Ectodermal cell (in vitro differentiated cells): ENCODE measurements around the gene KLHL21.

ENCODE experiments used
- H3K27ac ChIP-seq: 2 replicates; pipeline ENCODE4 v1.7.0; 2013; ENCODE audit warnings: mild to moderate bottlenecking, low read depth, low read length; ENCODE audit not compliant: insufficient read depth, poor library complexity, severe bottlenecking
- H3K27me3 ChIP-seq: 2 replicates; pipeline ENCODE4 v1.7.0; 2013; ENCODE audit warnings: mild to moderate bottlenecking, low read length; ENCODE audit not compliant: insufficient read depth, control insufficient read depth, poor library complexity, severe bottlenecking
- H3K36me3 ChIP-seq: one replicate; pipeline ENCODE4 v1.7.0; 2013; ENCODE audit warnings: low read length; ENCODE audit not compliant: control insufficient read depth, insufficient read depth
- H3K4me1 ChIP-seq: one replicate; pipeline ENCODE4 v1.7.0; 2013; ENCODE audit warnings: low read length; ENCODE audit not compliant: control insufficient read depth, insufficient read depth
- H3K4me3 ChIP-seq: 2 replicates; pipeline ENCODE4 v1.7.0; 2013; ENCODE audit warnings: low read depth, low read length, control low read depth; ENCODE audit not compliant: insufficient read depth
- H3K9me3 ChIP-seq: 2 replicates; pipeline ENCODE4 v1.7.0; 2013; ENCODE audit warnings: mild to moderate bottlenecking, low read length, moderate library complexity; ENCODE audit not compliant: control insufficient read depth
- WGBS, 2 experiments: methylation state at CpG; one replicate each; pipeline ENCODE4 v1.1.7; 2013; ENCODE audit warnings: missing lambda C conversion rate in 2 of 2; 5-methylcytosine and 5-hydroxymethylcytosine counted together

KLHL21 gene

DNA sequence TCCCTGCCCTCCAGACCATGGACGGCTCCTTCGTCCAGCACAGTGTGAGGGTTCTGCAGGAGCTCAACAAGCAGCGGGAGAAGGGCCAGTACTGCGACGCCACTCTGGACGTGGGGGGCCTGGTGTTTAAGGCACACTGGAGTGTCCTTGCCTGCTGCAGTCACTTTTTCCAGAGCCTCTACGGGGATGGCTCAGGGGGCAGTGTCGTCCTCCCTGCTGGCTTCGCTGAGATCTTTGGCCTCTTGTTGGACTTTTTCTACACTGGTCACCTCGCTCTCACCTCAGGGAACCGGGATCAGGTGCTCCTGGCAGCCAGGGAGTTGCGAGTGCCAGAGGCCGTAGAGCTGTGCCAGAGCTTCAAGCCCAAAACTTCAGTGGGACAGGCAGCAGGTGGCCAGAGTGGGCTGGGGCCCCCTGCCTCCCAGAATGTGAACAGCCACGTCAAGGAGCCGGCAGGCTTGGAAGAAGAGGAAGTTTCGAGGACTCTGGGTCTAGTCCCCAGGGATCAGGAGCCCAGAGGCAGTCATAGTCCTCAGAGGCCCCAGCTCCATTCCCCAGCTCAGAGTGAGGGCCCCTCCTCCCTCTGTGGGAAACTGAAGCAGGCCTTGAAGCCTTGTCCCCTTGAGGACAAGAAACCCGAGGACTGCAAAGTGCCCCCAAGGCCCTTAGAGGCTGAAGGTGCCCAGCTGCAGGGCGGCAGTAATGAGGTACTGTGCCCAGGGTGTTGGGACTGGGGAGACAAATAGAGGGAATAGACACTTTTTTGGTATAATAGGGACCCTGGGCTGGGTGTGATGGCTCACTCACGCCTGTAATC, 21.9 kb downstream of the KLHL21 start:
- Histone ChIP-seq H3K27ac (no peak overlapping the region), H3K27me3 (no peaks in the 10 kb centered on the region), H3K4me1 (peaks cover 17% of the 10 kb centered on the region), H3K4me3 (peak overlapping the region; percentile 96), H3K36me3 (no peaks in the 10 kb centered on the region), H3K9me3 (no peaks in the 10 kb centered on the region)
- 52 to 57% methylated on average over 19 of the region's 19 CpGs for WGBS, 2 experiments

DNA sequence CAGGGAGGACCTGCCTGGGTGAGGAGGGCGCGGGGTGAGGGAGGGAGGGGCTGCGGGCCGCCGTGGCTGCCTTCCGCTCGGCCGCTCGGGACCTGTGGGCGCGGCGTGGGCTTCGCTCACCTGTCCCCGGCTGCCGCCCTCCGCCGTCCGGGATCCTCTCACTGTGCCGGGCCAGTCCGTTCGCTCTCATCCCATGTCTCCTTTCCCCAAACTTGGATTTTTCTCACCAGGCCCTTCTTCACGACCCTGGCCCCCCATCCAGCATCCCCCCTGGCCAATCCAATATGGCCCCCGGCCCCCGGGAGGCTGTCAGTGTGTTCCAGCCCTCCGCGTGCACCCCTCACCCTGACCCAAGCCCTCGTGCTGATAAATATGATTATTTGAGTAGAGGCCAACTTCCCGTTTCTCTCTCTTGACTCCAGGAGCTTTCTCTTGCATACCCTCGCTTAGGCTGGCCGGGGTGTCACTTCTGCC, 22.5 kb downstream of the KLHL21 start:
- Histone ChIP-seq H3K4me3 (peak overlapping the region; percentile 96), H3K9me3 (no peaks in the 10 kb centered on the region), H3K36me3 (no peaks in the 10 kb centered on the region), H3K27me3 (no peaks in the 10 kb centered on the region), H3K4me1 (peaks cover 17% of the 10 kb centered on the region), H3K27ac (no peak overlapping the region)
- 2 to 3% methylated on average over 30 of the region's 30 CpGs for WGBS, 2 experiments

DNA sequence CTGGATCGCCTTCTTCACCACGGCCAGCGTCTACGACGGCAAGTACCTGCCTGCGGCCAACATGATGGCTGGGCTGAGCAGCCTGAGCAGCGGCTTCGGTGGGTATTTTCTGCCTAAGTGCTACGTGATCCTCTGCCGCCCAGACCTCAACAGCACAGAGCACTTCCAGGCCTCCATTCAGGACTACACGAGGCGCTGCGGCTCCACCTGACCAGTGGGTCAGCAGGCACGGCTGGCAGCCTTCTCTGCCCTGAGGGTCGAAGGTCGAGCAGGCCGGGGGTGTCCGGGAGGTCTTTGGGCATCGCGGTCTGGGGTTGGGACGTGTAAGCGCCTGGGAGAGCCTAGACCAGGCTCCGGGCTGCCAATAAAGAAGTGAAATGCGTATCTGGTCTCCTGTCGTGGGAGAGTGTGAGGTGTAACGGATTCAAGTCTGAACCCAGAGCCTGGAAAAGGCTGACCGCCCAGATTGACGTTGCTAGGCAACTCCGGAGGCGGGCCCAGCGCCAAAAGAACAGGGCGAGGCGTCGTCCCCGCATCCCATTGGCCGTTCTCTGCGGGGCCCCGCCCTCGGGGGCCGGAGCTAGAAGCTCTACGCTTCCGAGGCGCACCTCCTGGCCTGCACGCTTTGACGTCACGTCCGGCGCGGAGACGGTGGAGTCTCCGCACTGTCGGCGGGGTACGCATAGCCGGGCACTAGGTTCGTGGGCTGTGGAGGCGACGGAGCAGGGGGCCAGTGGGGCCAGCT, 23.1 kb downstream of the KLHL21 start, which contains the start of gene ZBTB48:
TSS of gene ZBTB48 (plus strand) at position 621 of the 745 bp plus-strand sequence. CDS start 616 bp downstream, outside the sequence.
- Histone ChIP-seq H3K4me1 (peaks cover 17% of the 10 kb centered on the region), H3K27me3 (no peaks in the 10 kb centered on the region), H3K9me3 (no peaks in the 10 kb centered on the region), H3K4me3 (peak within 1 kb of the TSS; percentile 96), H3K36me3 (no peaks in the 10 kb centered on the region), H3K27ac (peak within 1 kb of the TSS; percentile 73)
- WGBS, 2 experiments: 21% methylated on average over 58 of the region's 58 CpGs

DNA sequence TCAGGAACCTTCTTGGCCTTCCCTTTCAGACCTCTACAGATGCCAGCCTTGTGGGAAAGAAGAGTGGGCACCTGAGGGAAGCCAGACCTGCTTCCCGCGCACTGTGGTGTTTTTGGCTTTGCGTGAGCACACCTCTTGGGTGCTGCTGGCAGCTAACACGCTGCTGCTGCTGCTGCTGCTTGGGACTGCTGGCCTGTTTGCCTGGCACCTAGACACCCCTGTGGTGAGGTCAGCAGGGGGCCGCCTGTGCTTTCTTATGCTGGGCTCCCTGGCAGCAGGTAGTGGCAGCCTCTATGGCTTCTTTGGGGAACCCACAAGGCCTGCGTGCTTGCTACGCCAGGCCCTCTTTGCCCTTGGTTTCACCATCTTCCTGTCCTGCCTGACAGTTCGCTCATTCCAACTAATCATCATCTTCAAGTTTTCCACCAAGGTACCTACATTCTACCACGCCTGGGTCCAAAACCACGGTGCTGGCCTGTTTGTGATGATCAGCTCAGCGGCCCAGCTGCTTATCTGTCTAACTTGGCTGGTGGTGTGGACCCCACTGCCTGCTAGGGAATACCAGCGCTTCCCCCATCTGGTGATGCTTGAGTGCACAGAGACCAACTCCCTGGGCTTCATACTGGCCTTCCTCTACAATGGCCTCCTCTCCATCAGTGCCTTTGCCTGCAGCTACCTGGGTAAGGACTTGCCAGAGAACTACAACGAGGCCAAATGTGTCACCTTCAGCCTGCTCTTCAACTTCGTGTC, 23.9 kb downstream of the KLHL21 start:
- Histone ChIP-seq H3K27me3 (no peaks in the 10 kb centered on the region), H3K9me3 (no peaks in the 10 kb centered on the region), H3K27ac (no peak overlapping the region), H3K4me3 (peak overlapping the region; percentile 96), H3K36me3 (no peaks in the 10 kb centered on the region), H3K4me1 (peaks cover 17% of the 10 kb centered on the region)
- 92 to 93% methylated on average over 14 of the region's 14 CpGs for WGBS, 2 experiments

DNA sequence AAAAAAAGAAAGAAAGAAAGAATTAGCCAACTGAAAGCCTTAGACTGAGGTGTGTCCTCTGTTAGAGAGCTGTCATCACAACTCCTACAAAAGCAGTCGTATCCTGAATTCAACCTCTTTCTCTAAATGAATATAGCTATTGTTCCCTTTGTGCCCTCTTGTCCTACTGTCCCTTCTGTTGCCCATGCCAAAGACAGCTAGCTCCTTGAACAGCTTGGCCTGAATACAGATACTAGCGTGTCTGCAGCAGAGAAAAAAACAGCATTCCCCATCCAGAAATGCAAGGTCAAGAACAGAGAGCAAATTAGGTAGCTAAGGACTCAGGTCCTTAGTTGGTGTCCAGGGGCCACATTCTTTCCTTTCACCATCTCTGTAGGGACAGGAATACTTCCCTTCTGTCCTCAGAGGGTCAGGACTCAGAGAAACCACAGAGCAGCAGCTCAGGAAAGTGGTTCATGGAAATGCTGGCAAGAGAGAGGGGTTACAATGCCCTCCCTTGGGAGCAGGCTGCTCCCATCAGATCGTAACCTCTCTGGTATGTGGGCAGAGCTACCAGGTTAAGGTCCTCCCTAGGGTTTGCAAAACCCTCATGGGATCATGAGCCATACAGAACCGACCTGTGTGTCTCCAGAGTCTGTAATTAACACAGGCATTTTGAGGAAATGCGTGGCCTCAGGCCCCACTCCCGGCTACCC, 24.7 kb downstream of the KLHL21 start:
- peaks cover 17% of the 10 kb centered on the region for H3K4me1 ChIP-seq
- no peak overlapping the region for H3K4me3 ChIP-seq
- H3K36me3 ChIP-seq: no peaks in the 10 kb centered on the region
- no peak overlapping the region for H3K27ac ChIP-seq
- H3K9me3 ChIP-seq: no peaks in the 10 kb centered on the region
- WGBS, 2 experiments: 86 to 87% methylated on average over 6 of the region's 6 CpGs
- no peaks in the 10 kb centered on the region for H3K27me3 ChIP-seq

DNA sequence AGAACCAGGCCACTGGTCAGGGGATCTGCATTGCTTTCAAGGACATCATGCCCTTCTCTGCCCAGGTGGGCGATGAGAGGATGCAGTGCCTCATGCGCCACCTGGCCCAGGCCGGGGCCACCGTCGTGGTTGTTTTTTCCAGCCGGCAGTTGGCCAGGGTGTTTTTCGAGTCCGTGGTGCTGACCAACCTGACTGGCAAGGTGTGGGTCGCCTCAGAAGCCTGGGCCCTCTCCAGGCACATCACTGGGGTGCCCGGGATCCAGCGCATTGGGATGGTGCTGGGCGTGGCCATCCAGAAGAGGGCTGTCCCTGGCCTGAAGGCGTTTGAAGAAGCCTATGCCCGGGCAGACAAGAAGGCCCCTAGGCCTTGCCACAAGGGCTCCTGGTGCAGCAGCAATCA, 27.9 kb downstream of the KLHL21 start:
- Histone ChIP-seq H3K36me3 (no peaks in the 10 kb centered on the region), H3K4me3 (no peak overlapping the region), H3K4me1 (peaks cover 8% of the 10 kb centered on the region), H3K27me3 (no peaks in the 10 kb centered on the region), H3K9me3 (no peaks in the 10 kb centered on the region), H3K27ac (no peak overlapping the region)
- 90 to 92% methylated on average over 14 of the region's 14 CpGs for WGBS, 2 experiments

DNA sequence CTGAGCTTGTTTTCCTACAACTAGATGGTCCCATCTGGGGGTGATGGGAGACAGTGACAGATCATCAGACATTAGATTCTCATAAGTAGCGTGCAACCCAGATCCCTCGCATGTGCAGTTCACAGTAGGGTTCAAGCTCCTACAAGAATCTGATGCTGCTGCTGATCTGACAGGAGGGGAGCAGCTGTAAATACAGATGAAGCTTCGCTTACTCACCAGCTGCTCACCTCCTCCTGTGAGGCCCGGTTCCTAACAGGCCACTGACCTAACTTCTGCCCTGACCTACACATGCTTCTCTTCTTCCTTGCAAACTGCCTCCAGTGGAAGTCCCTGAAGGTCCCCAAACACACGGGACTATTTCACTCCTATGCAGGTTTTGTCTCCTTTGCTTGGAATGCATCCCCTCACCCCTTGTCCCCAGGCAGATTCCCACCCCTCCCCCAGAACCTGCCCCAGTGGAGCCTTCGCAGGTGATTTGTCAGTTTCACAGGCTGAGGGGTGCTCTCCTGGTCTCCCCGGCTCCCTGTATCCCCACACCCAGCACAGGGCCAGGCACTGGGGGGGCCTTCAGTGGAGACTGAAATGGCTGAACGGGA, 28.5 kb downstream of the KLHL21 start:
- Histone ChIP-seq H3K4me3 (no peak overlapping the region), H3K27me3 (no peaks in the 10 kb centered on the region)

DNA sequence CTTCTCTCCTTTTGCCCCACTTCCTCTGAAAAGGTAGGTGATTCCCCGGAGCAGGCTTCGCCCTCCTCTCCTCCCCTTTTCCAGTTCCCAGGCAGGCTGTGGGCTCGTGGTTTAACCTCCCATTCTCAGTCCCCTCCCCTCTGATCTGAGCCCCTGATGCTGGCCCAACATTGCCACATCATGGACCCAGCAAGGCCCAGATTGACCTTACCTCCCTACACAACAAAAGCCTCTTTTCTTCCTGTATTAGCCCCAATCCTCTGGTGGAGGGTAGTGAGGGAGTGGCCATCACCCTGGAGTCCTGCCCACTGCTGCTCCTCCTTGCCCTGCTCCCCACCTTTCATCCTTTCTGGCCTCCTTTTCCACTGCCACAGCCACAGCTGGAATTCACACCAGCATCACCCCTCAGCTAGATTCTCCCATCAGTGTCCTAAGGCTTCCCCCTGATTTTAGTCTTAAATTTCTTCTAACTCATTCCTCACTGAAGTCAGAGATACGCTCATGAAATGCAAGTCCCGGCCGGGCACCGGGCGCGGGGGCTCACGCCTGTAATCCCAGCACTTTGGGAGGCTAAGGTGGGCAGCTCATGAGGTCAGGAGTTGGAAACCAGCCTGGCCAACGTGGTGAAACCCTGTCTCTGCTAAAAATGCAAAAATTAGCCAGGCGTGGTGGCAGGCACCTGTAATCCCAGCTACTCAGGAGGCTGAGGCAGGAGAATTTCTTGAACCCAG, 29.9 kb downstream of the KLHL21 start:
- Histone ChIP-seq H3K27ac (no peak overlapping the region), H3K27me3 (no peaks in the 10 kb centered on the region), H3K36me3 (no peaks in the 10 kb centered on the region), H3K4me1 (no peaks in the 10 kb centered on the region), H3K9me3 (no peaks in the 10 kb centered on the region), H3K4me3 (no peak overlapping the region)
- 79 to 82% methylated on average over 12 of the region's 12 CpGs for WGBS, 2 experiments

More for the DNA sequence above, 28.5 kb downstream of the KLHL21 start:
- H3K9me3 ChIP-seq: no peaks in the 10 kb centered on the region
- H3K36me3 ChIP-seq: no peaks in the 10 kb centered on the region
- H3K4me1 ChIP-seq: peaks cover 3% of the 10 kb centered on the region
- WGBS, 2 experiments: 75 to 78% methylated on average over 8 of the region's 8 CpGs
- no peak overlapping the region for H3K27ac ChIP-seq

DNA sequence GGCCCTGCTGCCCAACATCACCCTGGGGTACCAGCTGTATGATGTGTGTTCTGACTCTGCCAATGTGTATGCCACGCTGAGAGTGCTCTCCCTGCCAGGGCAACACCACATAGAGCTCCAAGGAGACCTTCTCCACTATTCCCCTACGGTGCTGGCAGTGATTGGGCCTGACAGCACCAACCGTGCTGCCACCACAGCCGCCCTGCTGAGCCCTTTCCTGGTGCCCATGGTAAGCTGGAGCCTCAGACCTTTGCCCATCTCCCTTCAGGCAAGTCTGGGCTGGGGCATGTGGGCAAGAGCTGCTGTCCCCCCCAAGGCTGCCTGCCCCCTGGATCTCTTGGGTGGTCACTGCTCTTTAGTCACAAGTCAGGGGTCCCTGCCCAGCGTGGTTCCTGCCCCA, 31.7 kb downstream of the KLHL21 start:
- H3K9me3 ChIP-seq: no peaks in the 10 kb centered on the region
- 73 to 75% methylated on average over 5 of the region's 5 CpGs for WGBS, 2 experiments
- H3K36me3 ChIP-seq: no peaks in the 10 kb centered on the region
- H3K27me3 ChIP-seq: peaks cover 2% of the 10 kb centered on the region
- H3K4me1 ChIP-seq: no peaks in the 10 kb centered on the region
- no peak overlapping the region for H3K4me3 ChIP-seq
- H3K27ac ChIP-seq: no peak overlapping the region
